CD4-positive, alpha-beta T cell treated with Interleukin-4 for 4 hours (primary cell): ENCODE results near the gene DHPS.
"Not testable (repeated sequence)": the region's sequence is repeated elsewhere in the genome, so short reads cannot be mapped to it uniquely, and the experiment has no call there.

Source experiments
- DNase-seq: peaks from one replicate; pipeline ENCODE4 v3.0.0-alpha.2; 2020

The DHPS gene

DNA sequence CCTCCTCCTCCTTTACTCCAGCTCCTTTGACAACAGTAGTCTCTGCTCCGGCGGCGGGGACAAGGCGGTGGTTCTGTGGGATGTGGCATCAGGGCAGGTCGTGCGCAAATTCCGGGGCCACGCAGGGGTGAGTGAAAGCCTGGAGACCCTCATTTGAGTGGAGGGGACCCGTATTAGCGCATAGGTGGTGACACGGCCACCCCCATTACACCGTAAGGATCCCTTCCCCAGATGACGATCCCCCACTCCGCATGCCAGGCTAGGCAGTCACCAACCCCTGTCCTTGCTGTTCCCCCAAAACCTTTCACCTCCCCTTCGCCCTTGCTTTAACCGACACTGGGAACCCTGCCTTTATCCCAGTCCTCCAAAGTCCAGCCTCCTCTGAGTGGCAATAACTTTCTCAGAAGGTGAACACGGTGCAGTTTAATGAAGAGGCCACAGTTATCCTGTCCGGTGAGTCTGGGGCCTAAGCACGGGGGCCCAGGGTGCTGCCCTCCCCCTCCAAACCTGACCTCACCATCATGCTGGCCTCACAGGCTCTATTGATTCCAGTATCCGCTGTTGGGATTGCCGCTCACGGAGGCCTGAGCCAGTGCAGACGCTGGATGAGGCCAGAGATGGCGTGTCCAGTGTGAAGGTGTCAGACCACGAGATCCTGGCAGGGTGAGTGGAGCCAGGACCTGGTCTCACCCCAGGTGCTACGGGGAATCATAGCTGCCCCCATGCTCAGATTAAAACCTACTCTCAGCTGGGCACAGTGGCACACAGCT, 11.3 kb downstream of the DHPS start:
- DNase-seq, result no peak

DNA sequence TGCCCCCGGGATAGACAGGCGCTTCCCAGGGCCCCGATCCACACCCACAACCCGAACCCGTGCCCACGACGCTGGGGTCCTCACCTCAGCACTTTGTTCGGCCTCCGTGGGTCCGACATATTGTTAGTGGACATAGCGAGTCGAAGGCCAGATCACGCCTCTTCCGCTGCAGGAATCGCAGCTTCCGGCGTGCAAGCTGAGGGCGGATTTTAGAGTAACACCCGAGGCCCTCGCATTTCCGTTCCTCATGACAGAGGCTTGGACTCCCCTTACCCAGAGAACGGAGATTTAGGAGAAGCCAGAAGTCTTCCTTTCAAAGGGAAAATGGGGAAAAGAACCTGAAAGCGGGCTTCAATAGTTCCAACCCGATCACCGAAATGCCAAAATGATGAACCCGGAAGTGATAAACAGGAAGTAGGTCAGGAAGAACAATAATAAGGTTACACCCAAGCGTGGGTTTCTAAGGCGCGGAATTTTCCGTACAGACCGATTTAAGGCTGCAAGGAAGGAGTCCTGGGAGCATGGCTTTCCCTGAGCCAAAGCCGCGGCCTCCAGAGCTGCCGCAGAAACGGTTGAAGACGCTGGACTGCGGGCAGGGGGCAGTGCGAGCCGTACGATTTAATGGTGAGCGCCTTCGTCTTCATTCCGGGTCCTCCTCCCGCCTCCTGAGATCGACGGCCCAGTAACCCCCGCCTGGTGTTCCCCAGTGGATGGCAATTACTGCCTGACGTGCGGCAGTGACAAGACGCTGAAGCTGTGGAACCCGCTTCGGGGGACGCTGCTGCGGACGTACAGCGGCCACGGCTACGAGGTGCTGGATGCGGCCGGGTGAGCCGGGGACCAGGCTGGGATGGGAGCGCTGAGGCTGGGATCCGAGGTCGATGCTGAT, 12.2 kb downstream of the DHPS start:
- DNase-seq, result peak; percentile 67

- peak; percentile 60 for DNase-seq
These were observed 12.8 kb downstream of the DHPS start for GRCh38 chr19:12668932-12669269.

- no peak for DNase-seq
These were observed 13.3 kb downstream of the DHPS start for GRCh38 chr19:12668346-12668745.

DNA sequence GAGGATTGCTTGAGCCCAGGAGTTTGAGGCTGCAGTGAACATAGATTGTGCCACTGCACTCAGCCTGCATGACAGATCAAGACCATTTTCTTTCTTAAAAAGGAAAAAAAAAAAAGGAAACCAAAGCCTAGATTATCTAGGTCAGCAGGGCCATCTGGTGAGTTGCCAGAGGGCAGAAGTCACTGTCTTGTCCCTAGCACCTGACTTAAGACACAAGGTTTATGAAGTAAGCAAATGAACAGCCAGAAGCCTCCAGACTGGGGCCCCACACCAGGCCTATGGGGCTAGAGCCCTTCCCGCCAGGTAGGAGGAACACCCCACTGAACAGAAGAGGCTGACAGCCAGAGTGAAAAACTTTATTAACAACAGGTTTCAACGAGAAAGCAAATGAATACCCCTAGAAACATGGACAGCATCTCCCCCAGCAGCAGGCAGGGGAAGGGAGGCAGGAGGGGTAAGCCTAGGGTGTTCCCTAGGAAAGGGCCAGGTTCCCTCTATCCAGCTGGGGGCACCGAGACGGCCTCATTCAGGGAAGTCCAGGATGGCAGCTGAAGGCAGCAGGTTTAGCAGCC, 13.9 kb downstream of the DHPS start:
- no peak for DNase-seq

GRCh38 chr19:12666265-12667048, 15.2 kb downstream of the DHPS start, which contains the start of the genes MAN2B1 and WDR83:
MAN2B1 (minus strand) TSS chr19:12666742; CDS start chr19:12666701, 41 bp downstream.
WDR83 (plus strand) TSS chr19:12666807; CDS start chr19:12669791, 2,984 bp downstream.
- peak; percentile 66 for DNase-seq

DNA sequence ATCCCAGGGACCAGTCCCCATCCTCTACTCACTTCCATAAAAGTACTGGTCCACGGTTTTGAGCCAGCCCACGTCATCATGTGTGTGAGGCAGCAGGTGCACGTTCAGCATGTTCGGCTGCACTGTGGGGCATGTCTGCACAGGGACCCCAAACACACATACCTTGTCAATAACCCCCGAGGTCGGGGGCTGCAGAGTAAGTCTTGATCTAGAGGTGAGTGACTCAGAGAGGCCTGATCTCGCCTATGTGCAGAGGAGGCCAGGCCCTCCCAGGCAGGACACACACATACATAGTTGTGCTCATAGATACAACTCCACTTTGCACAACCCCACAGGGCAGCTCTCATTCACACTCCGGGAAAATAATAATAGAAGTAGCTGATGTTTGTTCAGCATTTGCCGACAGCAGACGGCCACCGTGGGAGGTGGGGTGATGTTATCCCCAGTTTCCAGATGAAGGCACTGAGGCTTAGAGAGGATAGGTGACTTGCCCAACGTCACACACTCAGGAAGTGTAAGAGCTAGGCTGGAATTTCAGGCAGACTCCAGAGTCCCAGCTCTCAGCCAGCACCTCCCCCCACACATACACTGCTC, 15.9 kb downstream of the DHPS start:
- DNase-seq, result no peak

- DNase-seq, result peak; percentile 63
These were observed 16.5 kb downstream of the DHPS start for GRCh38 chr19:12665281-12665573.

- no peak for DNase-seq
These were observed 17.0 kb downstream of the DHPS start for GRCh38 chr19:12664406-12665280.

GRCh38 chr19:12660980-12661379, 20.7 kb downstream of the DHPS start:
- DNase-seq, result no peak

DNA sequence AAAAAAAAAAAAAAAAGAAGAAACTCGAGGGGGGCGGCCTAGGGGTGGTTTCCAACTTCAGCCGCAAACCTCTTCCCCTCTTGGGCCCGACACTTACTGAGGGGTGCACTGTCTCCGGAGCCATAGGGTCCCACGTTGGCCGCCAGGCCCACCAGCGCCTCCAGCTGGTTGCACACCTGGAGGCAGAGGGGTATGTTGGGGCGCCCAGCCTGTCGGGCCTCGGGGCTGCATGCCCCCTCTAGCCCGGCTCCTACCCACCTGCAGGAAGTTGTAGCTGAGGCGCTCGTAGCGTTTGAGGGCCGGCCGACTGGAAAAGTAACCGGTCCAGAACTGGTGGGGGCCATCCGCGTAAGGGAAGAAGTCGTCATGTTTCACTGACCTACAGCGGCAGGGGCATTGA, 23.7 kb downstream of the DHPS start:
- DNase-seq, result no peak

- DNase-seq, result no peak
These were observed 24.6 kb downstream of the DHPS start for GRCh38 chr19:12656899-12657571.

- no peak for DNase-seq
These were observed 26.1 kb downstream of the DHPS start for GRCh38 chr19:12655546-12655945.

DNA sequence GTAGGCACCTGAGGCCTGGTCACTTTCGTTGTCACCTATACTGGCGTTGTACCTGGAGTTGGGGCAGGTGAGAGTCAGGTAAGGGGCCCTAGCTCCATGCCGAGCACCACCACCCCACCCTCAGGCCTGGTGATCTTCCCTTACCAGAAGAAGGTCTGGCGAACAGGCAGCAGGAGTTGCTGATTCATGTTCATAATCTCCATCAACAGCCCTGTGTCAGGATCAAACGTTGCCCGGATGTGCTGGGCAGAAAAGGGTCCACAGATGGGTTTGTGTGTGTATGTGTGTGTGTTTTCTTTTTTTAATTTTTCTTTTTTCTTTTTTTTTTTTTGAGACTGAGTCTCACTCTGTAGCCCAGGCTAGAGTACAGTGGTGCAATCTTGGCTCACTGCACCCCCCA, 29.5 kb downstream of the DHPS start:
- DNase-seq, result no peak

- DNase-seq, result no peak
These were observed 31.7 kb downstream of the DHPS start for GRCh38 chr19:12649941-12650340.

DNA sequence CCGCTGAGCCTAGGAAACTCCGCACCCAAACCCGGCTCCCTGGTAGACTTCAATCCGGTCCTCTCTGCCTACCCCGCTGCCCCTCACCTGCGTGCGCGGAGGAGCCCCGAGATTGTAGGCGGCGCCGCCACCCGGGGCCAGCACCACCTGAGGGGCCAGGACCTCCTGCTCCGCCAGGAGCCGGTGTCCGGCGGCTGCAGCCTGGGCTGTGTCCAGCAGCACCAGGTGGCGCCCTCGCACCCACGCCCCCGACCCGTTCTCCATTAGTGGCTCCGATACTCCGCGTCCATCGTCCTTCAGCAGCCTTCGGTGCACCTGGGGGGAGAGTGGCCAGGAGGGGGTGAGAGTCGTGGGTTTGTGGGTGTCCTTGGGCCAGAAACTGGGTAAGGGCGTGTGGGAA, 33.6 kb downstream of the DHPS start:
- no peak for DNase-seq

GRCh38 chr19:12647490-12648071, 34.1 kb downstream of the DHPS start:
- DNase-seq, result no peak

DNA sequence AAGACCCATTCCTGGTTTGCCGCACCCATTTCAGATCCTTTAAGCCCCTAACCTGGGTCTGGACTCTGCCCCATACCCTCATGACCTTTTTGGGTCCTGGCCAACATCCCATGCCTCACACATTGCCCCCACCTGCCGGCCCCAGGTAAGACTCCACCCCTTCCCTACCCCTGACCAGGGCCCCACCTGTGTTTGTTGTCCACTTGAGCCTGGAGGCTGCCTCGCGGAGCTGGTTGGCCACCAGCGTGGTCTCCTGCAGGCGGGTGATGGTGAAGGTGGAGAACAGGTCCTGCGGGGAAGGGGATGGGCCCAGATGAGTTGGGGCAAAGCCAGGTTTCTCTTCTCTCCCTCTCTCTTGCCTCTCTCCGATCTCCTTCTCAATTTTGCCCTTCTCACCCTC, 34.6 kb downstream of the DHPS start:
- no peak for DNase-seq

DNA sequence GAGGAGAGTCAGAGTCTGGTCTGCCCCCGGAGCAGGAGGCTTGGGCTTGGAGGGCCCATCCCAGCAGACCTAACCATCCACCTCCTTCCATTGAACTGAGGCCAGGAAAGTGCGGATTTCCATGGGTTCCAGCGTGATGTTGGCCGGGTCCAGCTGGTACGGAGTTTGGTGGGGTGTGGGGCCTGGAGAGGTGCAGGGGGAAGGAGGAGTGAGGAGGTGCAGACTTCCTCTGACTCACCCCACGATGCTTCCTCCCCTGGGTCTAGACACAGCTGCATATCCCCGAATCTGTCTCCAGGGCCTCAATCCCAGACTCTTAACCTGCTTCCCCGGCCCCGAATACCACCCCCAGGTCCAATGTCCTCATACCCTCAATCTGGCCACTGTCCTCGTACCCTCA, 35.1 kb downstream of the DHPS start:
- DNase-seq, result no peak

DNA sequence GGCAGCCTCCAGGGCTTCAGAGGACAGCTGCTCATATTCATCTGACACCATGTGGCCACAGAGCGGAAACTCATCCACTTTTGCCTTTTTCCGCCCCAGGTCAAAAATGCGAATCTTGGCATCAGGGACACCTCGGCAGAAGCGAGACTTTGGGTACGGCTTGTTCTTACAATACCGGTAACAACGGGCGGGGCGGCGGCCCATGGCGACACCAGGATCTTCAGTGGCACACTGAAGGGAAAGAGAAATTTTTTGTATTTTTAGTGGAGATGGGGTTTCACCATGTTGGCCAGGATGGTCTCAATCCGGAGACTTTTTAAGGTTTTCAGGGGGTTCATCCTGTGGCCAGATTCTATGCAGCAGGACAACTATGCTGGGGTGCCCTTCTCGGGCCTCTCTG, 38.0 kb downstream of the DHPS start:
- DNase-seq, result not testable (repeated sequence)

DNA sequence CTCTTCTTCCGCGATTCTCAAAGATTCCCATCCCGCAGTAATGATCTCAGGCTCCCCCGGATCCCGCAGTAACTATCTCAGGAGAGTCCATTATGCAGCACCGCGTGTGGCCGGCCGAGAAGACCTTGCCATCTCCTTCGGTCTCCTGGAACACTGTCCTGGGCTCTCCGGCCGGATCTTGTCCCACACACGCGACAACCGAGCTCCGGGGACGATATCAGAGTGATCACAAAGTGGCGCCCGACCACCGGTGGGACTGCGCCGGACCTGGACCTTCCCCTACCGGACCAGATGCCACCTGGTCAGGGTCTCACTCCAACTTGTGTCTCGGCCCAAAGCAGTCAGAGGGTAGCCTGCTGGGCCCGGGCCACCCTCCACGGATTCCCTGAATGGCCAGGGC, 39.2 kb downstream of the DHPS start:
- DNase-seq, result no peak
